Spinal cord (tissue), 10 donors: ENCODE measurements around the gene TUBGCP5. TPM values are rescaled to one million over a fixed set of nuclear protein-coding genes. Genes with fewer than 3 reads are reported as not detected.
A peak's percentile ranks its signal among the peaks of the same experiment; 100 is the strongest.
"Not testable (repeated sequence)": the region's sequence is repeated elsewhere in the genome, so short reads cannot be mapped to it uniquely, and the experiment has no call there.

Experiments
- DNase-seq, 6 donors: peaks; one replicate each; pipeline versions ENCODE4 v3.0.0 to v3.0.0-alpha.2; 2013 to 2015; ENCODE audit warnings: low spot score in 6 of 6, low read depth in 4 of 6
- H3K27ac ChIP-seq: one replicate; pipeline ENCODE4 v1.5.1; 2013; ENCODE audit warnings: low read depth, low read length, control low read depth
- H3K27me3 ChIP-seq: one replicate; pipeline ENCODE4 v1.6.1; 2013; ENCODE audit warnings: low read length; ENCODE audit not compliant: control insufficient read depth, insufficient read depth
- H3K36me3 ChIP-seq: one replicate; pipeline ENCODE4 v1.6.1; 2013; ENCODE audit warnings: low read length; ENCODE audit not compliant: control insufficient read depth, insufficient read depth
- H3K4me1 ChIP-seq: one replicate; pipeline ENCODE4 v1.6.1; 2013; ENCODE audit warnings: low read length; ENCODE audit not compliant: control insufficient read depth, insufficient read depth
- H3K4me3 ChIP-seq: one replicate; pipeline ENCODE4 v1.5.1; 2013; ENCODE audit warnings: low read depth, low read length, control low read depth
- H3K9me3 ChIP-seq: one replicate; pipeline ENCODE4 v1.6.1; 2013; ENCODE audit warnings: low read length; ENCODE audit not compliant: control insufficient read depth, insufficient read depth
- WGBS: methylation state at CpG from one replicate; pipeline ENCODE4 v1.1.5; 2013; ENCODE audit warnings: missing lambda C conversion rate; ENCODE audit not compliant: insufficient coverage; 5-methylcytosine and 5-hydroxymethylcytosine counted together
- polyA plus RNA-seq, 2 donors: library from polyadenylated mRNA; unstranded; fragments of 120-200 nt; gene quantifications; one replicate each; pipeline ENCODE4 v1.2.1, GENCODE V29; 2013; ENCODE audit not compliant: insufficient read length in 2 of 2
- total RNA-seq, 2 donors: library from RNA; depleted of rRNA in 1 of 2; stranded (reverse); fragments of 120-200 nt in 1 of 2; fragments of >200 nt in 1 of 2; gene quantifications; one replicate each; pipeline versions ENCODE4 v1.2.3 to v1.2.4, GENCODE V29; 2013 to 2014
- donor health status: healthy.

Gene TUBGCP5
- total and polyA plus RNA-seq, 4 donors = 18.6 to 37.4 (median 29.7) TPM

DNA sequence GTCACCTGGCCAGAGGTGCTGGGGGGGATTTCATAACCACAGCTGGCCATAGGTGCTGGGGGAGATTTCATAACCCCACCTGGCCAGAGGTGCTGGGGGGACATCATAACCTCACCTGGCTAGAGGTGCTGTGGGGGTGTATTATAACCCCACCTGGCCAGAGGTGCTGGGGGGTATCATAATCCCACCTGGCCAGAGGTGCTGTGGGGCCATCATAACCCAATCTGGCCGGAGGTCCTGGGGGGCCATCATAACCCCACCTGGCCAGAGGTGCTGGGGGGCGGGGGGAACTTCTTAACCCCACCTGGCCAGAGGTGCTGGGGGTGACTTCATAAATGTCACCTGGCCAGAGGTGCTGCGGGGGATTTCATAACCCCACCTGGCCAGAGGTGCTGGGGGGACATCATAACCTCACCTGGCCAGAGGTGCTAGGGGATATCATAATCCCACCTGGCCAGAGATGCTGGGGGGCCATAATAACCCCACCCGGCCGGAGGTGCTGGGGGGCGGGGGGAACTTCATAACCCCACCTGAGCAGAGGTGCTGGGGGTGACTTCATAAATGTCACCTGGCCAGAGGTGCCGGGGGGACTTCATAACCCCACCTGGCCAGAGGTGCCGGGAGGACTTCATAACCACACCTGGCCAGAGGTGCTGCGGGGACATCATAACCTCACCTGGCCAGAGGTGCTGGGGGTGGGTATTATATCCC is 9.4 kb upstream of the TUBGCP5 start:
- not testable (repeated sequence) for H3K9me3 ChIP-seq, H3K4me3 ChIP-seq, H3K27me3 ChIP-seq, H3K27ac ChIP-seq, H3K4me1 ChIP-seq, DNase-seq, H3K36me3 ChIP-seq
- 97% methylated on average over 7 of the region's 9 CpGs for WGBS

DNA sequence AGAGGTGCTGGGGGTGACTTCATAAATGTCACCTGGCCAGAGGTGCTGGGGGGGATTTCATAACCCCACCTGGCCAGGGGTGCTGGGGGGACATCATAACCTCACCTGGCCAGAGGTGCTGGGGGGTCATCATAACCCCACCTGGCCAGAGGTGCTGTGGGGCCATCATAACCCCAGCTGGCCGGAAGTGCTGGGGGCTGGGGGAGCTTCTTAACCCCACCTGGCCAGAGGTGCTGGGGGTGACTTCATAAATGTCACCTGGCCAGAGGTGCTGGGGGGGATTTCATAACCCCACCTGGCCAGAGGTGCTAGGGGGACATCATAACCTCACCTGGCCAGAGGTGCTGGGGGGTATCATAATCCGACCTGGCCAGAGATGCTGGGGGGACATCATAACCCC is 4.6 kb upstream of the TUBGCP5 start:
- no CpG with 5 or more reads among the region's 2 CpGs for WGBS
- not testable (repeated sequence) for H3K9me3 ChIP-seq, H3K27ac ChIP-seq, H3K27me3 ChIP-seq, H3K36me3 ChIP-seq, H3K4me3 ChIP-seq, H3K4me1 ChIP-seq
- DNase-seq = peak in 1 of 6 donors; percentile 8

DNA sequence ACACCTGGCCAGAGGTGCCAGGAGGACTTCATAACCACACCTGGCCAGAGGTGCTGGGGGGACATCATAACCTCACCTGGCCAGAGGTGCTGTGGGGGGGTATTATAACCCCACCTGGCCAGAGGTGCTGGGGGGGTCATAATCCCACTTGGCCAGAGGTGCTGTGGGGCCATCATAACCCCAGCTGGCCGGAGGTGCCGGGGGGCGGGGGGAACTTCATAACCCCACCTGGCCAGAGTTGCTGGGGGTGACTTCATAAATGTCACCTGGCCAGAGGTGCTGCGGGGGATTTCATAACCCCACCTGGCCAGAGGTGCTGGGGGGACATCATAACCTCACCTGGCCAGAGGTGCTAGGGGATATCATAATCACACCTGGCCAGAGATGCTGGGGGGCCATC is 4.2 kb upstream of the TUBGCP5 start:
- WGBS = 98% methylated on average over 4 of the region's 4 CpGs
- not testable (repeated sequence) for H3K27ac ChIP-seq, H3K4me1 ChIP-seq, H3K4me3 ChIP-seq, DNase-seq, H3K9me3 ChIP-seq, H3K36me3 ChIP-seq, H3K27me3 ChIP-seq

DNA sequence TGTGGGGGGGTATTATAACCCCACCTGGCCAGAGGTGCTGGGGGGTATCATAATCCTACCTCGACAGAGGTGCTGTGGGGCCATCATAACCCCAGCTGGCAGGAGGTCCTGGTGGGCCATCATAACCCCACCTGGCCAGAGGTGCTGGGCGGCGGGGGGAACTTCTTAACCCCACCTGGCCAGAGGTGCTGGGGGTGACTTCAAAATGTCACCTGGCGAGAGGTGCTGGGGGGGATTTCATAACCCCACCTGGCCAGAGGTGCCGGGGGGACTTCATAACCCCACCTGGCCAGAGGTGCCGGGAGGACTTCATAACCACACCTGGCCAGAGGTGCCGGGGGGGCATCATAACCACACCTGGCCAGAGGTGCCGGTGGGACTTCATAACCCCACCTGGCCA is 2.4 kb upstream of the TUBGCP5 start:
- H3K36me3 ChIP-seq, H3K4me1 ChIP-seq, H3K27me3 ChIP-seq, H3K9me3 ChIP-seq, H3K4me3 ChIP-seq, H3K27ac ChIP-seq: not testable (repeated sequence)
- DNase-seq = peak in 1 of 6 donors; percentile 10
- WGBS = 95% methylated on average over 7 of the region's 8 CpGs

DNA sequence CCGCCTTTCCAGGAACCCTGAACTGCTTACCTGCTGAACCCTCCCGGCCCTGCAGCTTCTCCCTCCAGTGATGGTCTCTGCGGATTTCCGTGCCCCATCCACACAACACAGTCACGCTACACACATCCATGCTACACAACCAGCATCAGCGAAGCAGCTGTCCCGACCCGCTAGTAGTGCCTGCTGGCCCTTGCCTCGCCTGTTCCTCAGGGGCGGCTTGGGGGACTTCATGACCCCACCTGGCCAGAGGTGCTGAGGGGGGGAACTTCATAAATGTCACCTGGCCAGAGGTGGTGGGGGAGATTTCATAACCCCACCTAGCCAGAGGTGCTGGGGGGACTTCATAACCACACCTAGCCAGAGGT is 530 bp upstream of the TUBGCP5 start:
- Histone ChIP-seq H3K27me3 (no peaks in the 10 kb centered on the region), H3K4me1 (peaks cover 7% of the 10 kb centered on the region), H3K4me3 (peak overlapping the region; percentile 61), H3K27ac (peak overlapping the region; percentile 75), H3K36me3 (peaks cover 13% of the 10 kb centered on the region), H3K9me3 (no peaks in the 10 kb centered on the region)
- 55% methylated on average over 4 of the region's 10 CpGs for whole genome bisulfite sequencing
- no peak for DNase-seq

DNA sequence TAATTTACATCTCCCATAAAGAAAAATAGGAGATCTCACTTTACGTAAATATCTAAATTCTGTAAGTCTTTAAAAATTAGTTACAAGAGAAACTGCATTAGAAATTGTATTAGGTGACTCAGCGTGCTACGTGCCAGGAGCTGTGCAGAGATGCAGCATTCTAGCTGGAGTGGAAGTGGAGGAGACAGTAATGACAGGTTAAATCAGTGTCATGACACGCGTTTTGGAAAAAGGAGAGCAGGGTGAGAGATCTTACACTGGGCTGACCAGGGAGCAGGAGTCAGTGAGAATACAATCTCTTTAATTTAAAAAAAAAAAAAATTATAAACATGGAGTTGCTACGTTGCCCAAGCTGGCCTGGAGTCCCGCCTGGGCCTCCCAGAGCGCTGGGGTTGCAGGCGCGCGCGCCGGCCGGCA is 635 bp downstream of the TUBGCP5 start:
- Histone ChIP-seq H3K4me1 (peaks cover 7% of the 10 kb centered on the region), H3K27me3 (no peaks in the 10 kb centered on the region), H3K27ac (no peak overlapping the region), H3K4me3 (peak overlapping the region; percentile 61), H3K36me3 (peaks cover 18% of the 10 kb centered on the region), H3K9me3 (no peaks in the 10 kb centered on the region)
- peak in 5 of 6 donors; percentile 2 to 61 (median 12) for DNase-seq
- WGBS = 0% methylated on average over 11 of the region's 14 CpGs

DNA sequence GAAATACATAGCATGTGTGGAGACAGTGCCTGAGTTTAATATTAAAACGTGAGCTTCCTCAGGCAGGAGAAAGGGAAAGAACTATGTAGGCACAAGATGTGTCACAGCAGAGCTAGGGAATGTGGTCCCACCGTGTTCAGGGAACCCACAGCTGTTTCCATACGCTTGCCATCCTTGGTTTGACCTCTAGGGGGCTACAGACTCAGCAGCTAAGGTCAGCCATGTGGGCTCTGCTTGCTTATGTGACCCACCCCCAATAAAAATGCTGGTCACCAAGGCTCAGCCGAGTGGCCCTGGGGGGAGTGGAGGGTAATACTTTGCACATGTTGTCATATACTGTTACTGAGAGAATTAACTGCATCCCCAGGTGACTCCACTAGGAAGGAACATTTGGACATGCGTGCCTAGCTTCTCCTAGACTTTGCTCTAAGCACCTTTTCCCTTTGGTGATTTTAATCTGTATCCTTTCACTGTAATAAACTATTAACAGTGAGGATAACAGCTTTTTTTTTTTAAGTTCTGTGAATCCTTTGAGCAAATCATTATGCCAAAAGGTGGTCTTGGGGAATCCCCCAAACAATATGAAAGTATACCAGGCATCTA is 3.3 kb downstream of the TUBGCP5 start:
- Histone ChIP-seq H3K4me3 (no peak overlapping the region), H3K27me3 (no peaks in the 10 kb centered on the region), H3K27ac (no peak overlapping the region), H3K9me3 (no peaks in the 10 kb centered on the region), H3K4me1 (peaks cover 7% of the 10 kb centered on the region), H3K36me3 (peaks cover 28% of the 10 kb centered on the region)
- peak in 5 of 6 donors; percentile 3 to 59 (median 11) for DNase-seq
- WGBS = 44% methylated on average over 2 of the region's 5 CpGs

DNA sequence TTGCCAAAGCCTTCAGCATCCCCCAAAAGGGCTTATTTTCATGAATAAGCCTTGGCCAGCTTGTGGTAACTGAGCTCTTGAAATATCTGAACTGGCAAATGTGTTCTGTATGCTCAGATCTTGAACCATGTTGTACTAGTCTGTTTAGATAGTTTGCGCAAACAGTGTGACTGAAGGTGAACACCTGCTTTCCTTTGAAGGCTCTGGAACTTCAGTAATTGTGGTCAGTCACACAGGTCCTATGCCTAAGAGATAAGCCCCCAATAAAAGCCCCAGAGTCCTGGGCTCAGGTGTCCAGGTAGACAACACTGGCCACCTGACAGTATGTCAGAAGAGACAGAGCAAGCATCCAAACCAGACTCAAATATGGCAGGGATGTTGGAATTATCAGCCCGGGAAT is 5.4 kb downstream of the TUBGCP5 start:
- Histone ChIP-seq H3K4me1 (no peaks in the 10 kb centered on the region), H3K27ac (no peak overlapping the region), H3K27me3 (no peaks in the 10 kb centered on the region), H3K36me3 (peaks cover 39% of the 10 kb centered on the region), H3K9me3 (no peaks in the 10 kb centered on the region), H3K4me3 (no peak overlapping the region)
- 100% methylated on average over 1 of the region's 2 CpGs for WGBS
- DNase-seq = no peak

DNA sequence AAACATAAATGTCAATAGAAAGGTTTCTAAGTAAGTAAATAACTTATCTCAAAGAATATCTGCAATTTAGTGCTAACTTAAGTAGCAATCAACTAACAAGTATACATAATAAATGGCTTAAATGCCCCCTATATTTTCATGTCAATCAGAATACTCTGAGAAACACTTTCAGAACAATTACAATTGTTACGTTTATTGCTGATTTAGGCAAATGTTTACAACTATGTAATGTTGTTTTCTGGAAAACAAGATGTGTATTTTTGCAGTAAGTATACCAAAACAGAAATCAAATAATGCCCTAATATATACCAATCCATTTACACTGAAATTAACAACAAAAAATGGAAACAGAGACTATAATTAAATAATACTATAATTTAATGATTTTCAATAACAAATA is 13.2 kb downstream of the TUBGCP5 start:
- no CpG with 5 or more reads among the region's 1 CpG for whole genome bisulfite sequencing
- no peak overlapping the region for H3K4me3 ChIP-seq
- H3K9me3 ChIP-seq = no peaks in the 10 kb centered on the region
- H3K4me1 ChIP-seq = no peaks in the 10 kb centered on the region
- no peaks in the 10 kb centered on the region for H3K27me3 ChIP-seq
- H3K27ac ChIP-seq = no peak overlapping the region
- H3K36me3 ChIP-seq = peaks cover 48% of the 10 kb centered on the region
- no peak for DNase-seq

DNA sequence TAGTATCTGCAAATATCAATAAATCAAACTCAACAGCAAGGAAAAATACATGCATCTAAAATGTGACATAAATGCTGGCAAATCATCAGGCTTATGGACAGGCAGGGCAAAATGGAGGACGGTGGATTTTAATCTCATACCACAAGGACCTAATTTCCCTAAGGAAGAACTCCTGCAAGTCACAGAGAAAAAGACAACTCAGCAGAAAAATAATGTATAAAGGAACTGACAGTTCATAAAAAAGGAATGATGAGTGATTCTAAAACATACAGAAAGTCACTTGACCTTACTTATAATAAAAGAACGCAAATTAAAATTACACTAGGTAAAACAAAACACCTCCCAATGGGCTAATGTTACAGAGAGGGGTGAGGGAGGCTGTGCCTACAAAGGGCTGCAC is 17.2 kb downstream of the TUBGCP5 start:
- Histone ChIP-seq H3K9me3 (no peaks in the 10 kb centered on the region), H3K36me3 (peaks cover 45% of the 10 kb centered on the region), H3K4me3 (no peak overlapping the region), H3K27ac (no peak overlapping the region), H3K4me1 (no peaks in the 10 kb centered on the region), H3K27me3 (no peaks in the 10 kb centered on the region)
- no peak for DNase-seq
- WGBS = no CpG with 5 or more reads among the region's 2 CpGs
